Astrocyte of the cerebellum (primary cell): ENCODE data around the gene ADORA2A.

Experiments
- DNase-seq: peaks from one replicate; pipeline ENCODE4 v3.0.0-alpha.2; 2011; ENCODE audit warnings: low read depth
- H3K4me3 ChIP-seq: 2 replicates; pipeline ENCODE4 v1.5.1; 2011; ENCODE audit warnings: mild to moderate bottlenecking, low read depth, low read length, moderate library complexity
- in situ Hi-C: cut with HindIII; loops from 2 replicates; pipeline ENCODE4 v1.10.0; 2017; ENCODE audit warnings: low sequenced_read_pairs
- TF ChIP-seq, protein P1 (sequence below): IDR thresholded peaks from 2 replicates; pipeline ENCODE4 v1.5.1; 2012; ENCODE audit warnings: low read length, low read depth, moderate library complexity, mild to moderate bottlenecking; ENCODE audit errors: missing control alignments

Gene ADORA2A

DNA sequence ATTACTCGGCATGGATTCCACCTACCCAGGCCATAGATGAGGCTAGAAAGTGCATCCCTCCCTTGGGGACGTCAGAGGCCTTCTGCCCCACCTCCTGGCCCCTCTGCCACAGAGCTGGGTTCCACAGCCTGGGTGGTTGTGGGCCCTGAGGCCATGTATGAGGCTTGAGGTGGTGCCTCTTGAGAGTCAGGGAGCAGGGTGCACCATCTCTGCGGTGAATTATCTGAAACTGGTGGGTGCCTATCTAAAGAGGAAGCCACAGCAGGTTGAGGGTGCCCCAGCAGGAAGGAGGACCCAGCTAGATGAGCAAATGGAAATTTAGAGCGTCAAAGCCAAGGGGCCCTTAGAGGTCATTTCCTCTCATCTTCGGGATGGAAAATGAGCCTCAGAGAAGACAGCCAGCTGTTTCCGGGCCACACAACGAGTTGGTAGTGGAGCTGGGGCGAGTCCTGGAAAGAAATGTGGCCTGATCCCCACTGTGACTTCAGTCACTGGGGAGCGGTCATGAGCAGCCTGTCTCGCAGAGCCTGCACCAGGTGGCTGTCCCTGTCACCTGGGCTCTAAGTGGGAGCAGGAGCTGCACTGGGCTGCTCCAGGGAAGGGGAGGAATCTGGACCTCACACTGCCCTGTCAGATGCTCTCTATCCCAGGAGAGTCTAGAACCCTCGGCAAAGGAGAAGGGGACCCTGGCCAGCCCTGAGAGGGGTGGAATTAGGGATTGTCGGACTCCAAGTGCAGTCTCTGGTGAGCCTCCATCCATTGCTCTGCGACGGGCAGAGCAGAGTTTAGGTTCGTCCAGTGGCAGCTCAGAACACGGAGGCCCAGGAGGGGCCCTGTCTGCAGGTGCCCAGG is 7.3 kb downstream of the ADORA2A start:
- DNase-seq, result no peak
- TF ChIP-seq, protein P1, sequence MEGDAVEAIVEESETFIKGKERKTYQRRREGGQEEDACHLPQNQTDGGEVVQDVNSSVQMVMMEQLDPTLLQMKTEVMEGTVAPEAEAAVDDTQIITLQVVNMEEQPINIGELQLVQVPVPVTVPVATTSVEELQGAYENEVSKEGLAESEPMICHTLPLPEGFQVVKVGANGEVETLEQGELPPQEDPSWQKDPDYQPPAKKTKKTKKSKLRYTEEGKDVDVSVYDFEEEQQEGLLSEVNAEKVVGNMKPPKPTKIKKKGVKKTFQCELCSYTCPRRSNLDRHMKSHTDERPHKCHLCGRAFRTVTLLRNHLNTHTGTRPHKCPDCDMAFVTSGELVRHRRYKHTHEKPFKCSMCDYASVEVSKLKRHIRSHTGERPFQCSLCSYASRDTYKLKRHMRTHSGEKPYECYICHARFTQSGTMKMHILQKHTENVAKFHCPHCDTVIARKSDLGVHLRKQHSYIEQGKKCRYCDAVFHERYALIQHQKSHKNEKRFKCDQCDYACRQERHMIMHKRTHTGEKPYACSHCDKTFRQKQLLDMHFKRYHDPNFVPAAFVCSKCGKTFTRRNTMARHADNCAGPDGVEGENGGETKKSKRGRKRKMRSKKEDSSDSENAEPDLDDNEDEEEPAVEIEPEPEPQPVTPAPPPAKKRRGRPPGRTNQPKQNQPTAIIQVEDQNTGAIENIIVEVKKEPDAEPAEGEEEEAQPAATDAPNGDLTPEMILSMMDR, result no peak
- no peak overlapping the region for H3K4me3 ChIP-seq
- in situ Hi-C loops, result no loop called here

DNA sequence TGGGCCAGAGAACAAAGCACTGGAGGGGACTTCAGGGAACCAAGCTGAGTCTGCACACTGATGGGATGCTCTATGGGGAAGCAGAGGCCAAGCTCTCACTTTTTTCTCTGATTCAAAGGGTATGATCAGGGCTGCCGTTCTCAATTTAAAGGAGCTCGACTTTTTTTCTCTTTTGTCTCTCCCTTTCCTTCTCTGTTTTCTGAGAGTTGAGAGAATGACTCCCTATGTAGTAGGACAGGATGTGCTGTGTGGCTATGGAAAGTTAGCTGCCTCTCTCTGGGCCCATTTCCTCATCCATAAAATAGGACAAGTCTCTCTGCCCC is 7.9 kb downstream of the ADORA2A start:
- in situ Hi-C loops, result no loop called here
- TF ChIP-seq, protein P1, result no peak
- DNase-seq, result no peak
- H3K4me3 ChIP-seq, result no peak overlapping the region

DNA sequence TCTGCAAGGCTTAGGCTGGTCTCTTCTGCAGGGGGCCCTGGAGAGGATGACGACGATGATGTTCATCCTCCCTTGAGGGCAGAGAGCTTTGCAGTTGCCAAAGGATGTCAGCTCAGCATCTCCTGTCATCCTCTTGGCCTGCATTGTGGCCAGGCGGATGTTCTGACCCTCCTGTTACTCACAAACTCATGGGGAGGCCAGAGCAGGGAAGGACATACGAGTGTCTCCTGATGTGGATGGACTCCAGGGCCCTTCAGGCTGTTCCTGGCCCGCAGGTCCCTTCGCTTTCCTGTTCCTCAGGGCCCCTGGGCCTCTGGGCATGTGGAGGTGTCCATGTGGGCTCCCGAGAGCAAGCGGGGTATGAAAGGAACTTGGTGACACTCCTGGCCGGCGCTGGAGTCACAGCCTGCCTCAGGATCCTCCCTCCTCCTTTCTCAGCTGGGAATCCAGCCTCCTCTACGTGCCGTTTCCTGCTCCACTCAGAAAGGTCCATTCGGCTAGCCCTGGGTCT is 8.5 kb downstream of the ADORA2A start:
- TF ChIP-seq, protein P1, result no peak
- no peak overlapping the region for H3K4me3 ChIP-seq
- DNase-seq, result no peak
- in situ Hi-C loops, result no loop called here

DNA sequence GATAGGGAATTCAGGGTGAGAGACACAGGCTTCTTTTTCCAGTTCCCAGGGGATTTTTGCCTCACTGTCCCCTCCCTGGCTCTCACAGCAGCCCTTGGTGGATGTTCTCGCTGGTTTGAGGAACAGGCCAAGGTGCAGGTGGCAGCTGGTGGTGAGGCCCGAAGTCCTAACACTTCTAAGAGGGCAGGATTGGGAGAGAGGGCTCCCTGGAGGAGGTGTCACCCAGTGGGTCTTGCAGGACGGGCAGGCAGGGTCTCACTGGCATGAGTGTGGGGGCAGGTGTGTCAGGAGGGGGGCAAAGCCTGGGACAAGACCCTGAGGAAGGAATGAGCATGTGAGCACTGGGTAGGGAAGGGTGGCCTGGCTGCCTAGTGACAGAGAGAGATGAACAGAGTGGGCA is 9.2 kb downstream of the ADORA2A start:
- TF ChIP-seq, protein P1, result no peak
- no peak overlapping the region for H3K4me3 ChIP-seq
- in situ Hi-C loops, result no loop called here
- no peak for DNase-seq

DNA sequence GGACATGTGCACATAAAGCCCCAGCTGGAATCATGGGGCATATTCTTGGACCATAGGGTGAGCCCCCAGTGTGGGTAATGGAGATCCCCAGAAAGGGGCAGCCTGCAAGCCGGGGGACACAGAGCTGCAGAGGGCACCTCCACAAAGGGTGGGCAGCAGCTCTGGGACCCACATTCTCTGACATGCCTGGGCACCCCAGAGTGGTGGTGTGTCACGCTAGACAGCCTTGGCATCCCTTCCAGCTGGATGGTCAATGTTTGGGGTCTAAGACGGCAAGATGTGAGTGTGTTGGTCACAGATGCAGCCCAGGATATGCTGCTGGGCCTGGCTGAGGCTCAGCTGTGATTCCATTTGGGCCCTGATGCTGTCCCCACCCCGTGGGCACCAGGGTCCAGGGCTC is 9.7 kb downstream of the ADORA2A start:
- DNase-seq, result no peak
- in situ Hi-C loops, result no loop called here
- no peak overlapping the region for H3K4me3 ChIP-seq
- TF ChIP-seq, protein P1, result no peak

DNA sequence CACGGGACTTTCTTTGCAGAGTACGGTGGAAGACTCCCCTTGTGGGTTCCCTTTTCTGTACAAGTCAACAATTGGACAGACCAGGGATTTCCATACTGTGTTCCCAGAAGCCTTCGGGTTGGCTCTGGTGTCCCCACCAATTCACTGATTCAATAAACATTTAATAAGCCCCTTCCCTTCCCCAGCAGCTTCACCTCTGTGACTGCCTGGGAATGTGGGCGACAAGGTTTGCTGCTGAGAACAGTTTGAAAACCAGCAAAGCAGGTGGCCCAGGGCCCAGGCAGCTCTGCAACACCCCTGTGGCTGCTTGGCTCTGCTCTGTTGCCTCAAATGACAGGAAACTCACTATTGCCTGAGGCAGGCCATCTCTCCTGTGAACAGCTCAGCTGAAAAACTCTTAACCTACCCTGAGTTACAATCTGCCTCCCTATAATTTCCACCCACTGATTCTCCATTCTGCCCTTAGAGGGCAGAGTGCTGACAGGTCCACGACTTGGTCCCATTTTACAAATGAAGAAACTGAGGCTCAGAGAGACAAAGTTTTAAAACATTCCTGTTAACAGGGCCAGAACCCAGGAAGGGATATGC is 10.4 kb downstream of the ADORA2A start:
- DNase-seq, result no peak
- no peak overlapping the region for H3K4me3 ChIP-seq
- TF ChIP-seq, protein P1, result peak; percentile 21
- in situ Hi-C loops, result no loop called here
